Measurements from ENCODE around the gene NKD2.
"Not testable (repeated sequence)": the region's sequence is repeated elsewhere in the genome, so short reads cannot be mapped to it uniquely, and the experiment has no call there.

Gene NKD2

DNA sequence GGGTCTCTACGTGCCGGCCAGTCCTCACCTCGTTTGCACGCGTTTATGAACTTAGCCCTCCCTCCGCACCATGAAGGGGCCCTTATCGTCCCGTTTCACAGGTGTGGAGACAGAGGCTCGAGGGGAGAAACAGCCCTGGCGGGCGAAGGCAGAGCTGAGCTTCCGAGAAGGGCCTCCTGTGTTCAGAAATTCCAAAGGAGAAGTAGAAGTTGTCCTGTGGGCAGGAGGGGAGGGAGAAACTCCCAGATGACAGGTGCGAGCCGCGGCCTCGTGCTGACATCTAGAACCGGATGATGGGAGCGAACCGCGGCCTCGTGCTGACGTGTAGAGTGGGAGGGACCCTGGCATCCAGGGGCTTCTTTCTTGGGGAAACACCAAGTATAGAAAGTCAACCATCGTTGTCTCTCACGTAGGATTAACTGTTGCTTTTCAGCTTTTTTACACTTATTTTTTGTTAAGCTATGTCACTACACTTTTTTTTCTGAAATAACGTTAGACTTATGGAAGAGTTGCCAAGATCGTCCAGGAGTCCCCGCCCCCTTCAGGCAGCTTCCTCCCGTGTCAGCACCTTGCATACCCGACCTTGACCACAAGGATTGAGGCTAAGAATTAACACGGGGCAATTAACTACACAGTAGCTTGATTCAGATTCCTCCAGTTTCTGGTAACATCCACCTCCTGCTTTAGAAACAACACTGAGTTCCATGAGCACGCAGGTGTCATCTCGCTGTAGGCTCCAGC lies 42.8 kb upstream of the NKD2 start:
- H3K9me3 ChIP-seq (ENCODE audit: control insufficient read depth, insufficient read depth, low read depth, low read length): no peaks in the 10 kb centered on the region
- no peaks in the 10 kb centered on the region for H3K36me3 ChIP-seq (ENCODE audit: control insufficient read depth, insufficient read depth, low read length)
- H3K4me1 ChIP-seq (ENCODE audit: control insufficient read depth, insufficient read depth, low read length): no peaks in the 10 kb centered on the region
- peaks cover 5% of the 10 kb centered on the region; the same call in 1 of the 2 replicates for H3K27me3 ChIP-seq (ENCODE audit: control insufficient read depth, insufficient read depth, low read length)
- no peak overlapping the region for H3K9ac ChIP-seq (ENCODE audit: low read length)
- no peak overlapping the region for H3K27ac ChIP-seq (ENCODE audit: low read depth, low read length)
- H3K4me3 ChIP-seq (ENCODE audit: low read depth, low read length): no peak overlapping the region

DNA sequence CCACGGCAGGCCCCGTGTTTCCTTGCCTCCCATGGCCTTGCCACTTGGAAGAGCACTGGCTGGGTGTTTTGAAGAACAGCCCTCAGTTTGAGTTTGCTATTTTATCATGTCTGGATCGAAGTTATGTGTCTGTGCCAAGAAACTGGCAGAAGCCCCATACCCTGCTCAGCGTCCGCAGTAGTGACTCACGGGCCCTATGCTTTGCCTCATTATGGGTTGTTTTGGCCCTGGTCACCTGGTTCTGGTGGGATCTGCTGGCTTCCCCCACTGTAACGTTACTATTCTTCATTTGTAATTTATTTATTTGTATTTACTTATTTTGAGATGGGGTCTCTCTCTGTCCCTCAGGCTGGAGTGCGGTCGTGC lies 42.3 kb upstream of the NKD2 start:
- Histone ChIP-seq H3K36me3 (ENCODE audit: control insufficient read depth, insufficient read depth, low read length) (no peaks in the 10 kb centered on the region), H3K9ac (ENCODE audit: low read length) (no peak overlapping the region), H3K4me1 (ENCODE audit: control insufficient read depth, insufficient read depth, low read length) (no peaks in the 10 kb centered on the region), H3K9me3 (ENCODE audit: control insufficient read depth, insufficient read depth, low read depth, low read length) (no peaks in the 10 kb centered on the region), H3K4me3 (ENCODE audit: low read depth, low read length) (no peak overlapping the region), H3K27ac (ENCODE audit: low read depth, low read length) (no peak overlapping the region), H3K27me3 (ENCODE audit: control insufficient read depth, insufficient read depth, low read length) (peaks cover 5% of the 10 kb centered on the region; the same call in 1 of the 2 replicates)

DNA sequence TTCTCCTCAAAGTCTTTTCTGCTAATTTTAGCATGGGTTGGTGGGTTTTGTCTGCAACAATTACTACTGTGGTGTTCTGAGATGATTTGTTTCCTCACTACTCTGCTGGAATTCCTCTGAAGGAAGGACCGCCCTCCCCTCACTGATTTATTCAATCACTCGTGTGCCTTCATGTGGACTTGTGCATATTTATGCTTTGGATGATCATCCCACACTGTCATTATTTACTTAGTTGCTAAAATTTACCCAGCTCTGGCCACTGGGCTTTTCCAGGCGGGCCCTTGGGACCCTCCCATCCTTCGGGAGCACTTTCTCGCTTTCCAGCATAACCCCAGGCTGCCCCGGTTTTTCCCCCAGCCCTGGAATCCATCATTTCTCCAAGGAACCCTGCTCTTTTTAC lies 41.7 kb upstream of the NKD2 start:
- H3K27me3 ChIP-seq (ENCODE audit: control insufficient read depth, insufficient read depth, low read length): peaks cover 5% of the 10 kb centered on the region; the same call in 1 of the 2 replicates
- no peaks in the 10 kb centered on the region for H3K36me3 ChIP-seq (ENCODE audit: control insufficient read depth, insufficient read depth, low read length)
- no peak overlapping the region for H3K9ac ChIP-seq (ENCODE audit: low read length)
- no peak overlapping the region for H3K4me3 ChIP-seq (ENCODE audit: low read depth, low read length)
- H3K9me3 ChIP-seq (ENCODE audit: control insufficient read depth, insufficient read depth, low read depth, low read length): peaks cover 2% of the 10 kb centered on the region; the same call in 1 of the 2 replicates
- H3K27ac ChIP-seq (ENCODE audit: low read depth, low read length): no peak overlapping the region
- no peaks in the 10 kb centered on the region for H3K4me1 ChIP-seq (ENCODE audit: control insufficient read depth, insufficient read depth, low read length)

DNA sequence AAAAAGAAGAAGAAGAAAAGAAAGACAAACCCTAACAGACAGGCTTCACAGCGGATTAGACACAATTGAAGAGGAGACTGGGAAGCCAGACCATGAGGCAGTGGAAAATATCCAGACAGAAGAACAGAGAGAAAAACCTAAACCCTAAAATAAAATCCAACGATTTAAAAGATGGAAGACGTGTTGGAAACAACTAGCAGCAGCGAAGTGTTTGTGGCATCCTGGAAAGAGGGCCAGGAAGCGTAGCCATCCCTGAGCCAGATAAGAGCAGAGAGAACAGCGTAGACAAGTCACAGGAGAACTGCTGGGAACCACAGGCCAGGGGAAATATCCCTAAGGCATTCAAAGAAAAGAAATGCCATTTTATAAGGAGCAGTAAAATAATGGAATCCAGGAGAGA lies 39.7 kb upstream of the NKD2 start:
- Histone ChIP-seq H3K9me3 (ENCODE audit: control insufficient read depth, insufficient read depth, low read depth, low read length) (peaks cover 2% of the 10 kb centered on the region; the same call in 1 of the 2 replicates), H3K27me3 (ENCODE audit: control insufficient read depth, insufficient read depth, low read length) (peaks cover 5% of the 10 kb centered on the region; the same call in 1 of the 2 replicates), H3K36me3 (ENCODE audit: control insufficient read depth, insufficient read depth, low read length) (no peaks in the 10 kb centered on the region), H3K9ac (ENCODE audit: low read length) (no peak overlapping the region), H3K4me1 (ENCODE audit: control insufficient read depth, insufficient read depth, low read length) (no peaks in the 10 kb centered on the region), H3K4me3 (ENCODE audit: low read depth, low read length) (no peak overlapping the region), H3K27ac (ENCODE audit: low read depth, low read length) (no peak overlapping the region)

DNA sequence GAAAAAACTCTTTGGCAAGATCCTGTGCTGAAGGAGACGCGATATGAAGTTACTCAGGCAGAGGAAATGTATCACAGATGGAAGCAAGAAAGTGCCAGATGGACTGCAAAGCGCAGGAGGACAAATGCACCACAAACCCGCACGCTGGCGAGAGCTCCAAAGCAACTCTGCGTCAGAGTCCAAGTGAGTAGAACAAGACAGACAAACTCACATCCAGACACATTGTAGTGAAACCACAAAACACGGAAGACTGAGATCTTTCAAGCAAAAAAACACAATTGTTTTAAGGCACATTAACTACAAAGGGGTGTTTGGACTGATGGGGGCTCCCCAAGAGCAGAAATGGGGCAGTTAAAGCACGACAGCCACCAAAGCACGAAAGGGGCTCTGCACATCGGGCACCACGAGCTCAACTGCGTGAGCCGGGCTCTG lies 39.2 kb upstream of the NKD2 start:
- Histone ChIP-seq H3K9ac (ENCODE audit: low read length) (no peak overlapping the region), H3K27me3 (ENCODE audit: control insufficient read depth, insufficient read depth, low read length) (peaks cover 5% of the 10 kb centered on the region; the same call in 1 of the 2 replicates), H3K27ac (ENCODE audit: low read depth, low read length) (no peak overlapping the region), H3K4me3 (ENCODE audit: low read depth, low read length) (no peak overlapping the region), H3K9me3 (ENCODE audit: control insufficient read depth, insufficient read depth, low read depth, low read length) (peaks cover 2% of the 10 kb centered on the region; the same call in 1 of the 2 replicates), H3K4me1 (ENCODE audit: control insufficient read depth, insufficient read depth, low read length) (no peaks in the 10 kb centered on the region), H3K36me3 (ENCODE audit: control insufficient read depth, insufficient read depth, low read length) (no peaks in the 10 kb centered on the region)

DNA sequence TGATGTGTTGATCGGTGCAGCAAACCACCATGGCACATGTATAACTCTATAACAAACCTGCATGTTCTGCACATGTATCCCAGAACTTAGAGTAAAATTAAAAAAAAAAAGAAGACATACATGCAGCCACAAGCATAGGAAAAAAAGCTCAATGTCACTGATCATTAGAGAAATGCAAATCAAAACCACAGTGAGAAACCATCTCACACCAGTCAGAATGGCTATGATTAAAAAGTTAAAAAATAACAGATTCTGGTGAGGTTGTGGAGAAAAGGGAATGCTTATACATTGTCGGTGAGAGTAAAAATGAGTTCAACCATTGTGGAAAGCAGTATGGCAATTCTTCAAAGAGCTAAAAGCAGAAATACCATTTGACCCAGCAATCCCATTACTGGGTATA lies 36.0 kb upstream of the NKD2 start:
- not testable (repeated sequence) for H3K9me3 ChIP-seq (ENCODE audit: control insufficient read depth, insufficient read depth, low read depth, low read length); H3K4me1 ChIP-seq (ENCODE audit: control insufficient read depth, insufficient read depth, low read length); H3K36me3 ChIP-seq (ENCODE audit: control insufficient read depth, insufficient read depth, low read length); H3K27me3 ChIP-seq (ENCODE audit: control insufficient read depth, insufficient read depth, low read length); H3K27ac ChIP-seq (ENCODE audit: low read depth, low read length); H3K4me3 ChIP-seq (ENCODE audit: low read depth, low read length); H3K9ac ChIP-seq (ENCODE audit: low read length)

DNA sequence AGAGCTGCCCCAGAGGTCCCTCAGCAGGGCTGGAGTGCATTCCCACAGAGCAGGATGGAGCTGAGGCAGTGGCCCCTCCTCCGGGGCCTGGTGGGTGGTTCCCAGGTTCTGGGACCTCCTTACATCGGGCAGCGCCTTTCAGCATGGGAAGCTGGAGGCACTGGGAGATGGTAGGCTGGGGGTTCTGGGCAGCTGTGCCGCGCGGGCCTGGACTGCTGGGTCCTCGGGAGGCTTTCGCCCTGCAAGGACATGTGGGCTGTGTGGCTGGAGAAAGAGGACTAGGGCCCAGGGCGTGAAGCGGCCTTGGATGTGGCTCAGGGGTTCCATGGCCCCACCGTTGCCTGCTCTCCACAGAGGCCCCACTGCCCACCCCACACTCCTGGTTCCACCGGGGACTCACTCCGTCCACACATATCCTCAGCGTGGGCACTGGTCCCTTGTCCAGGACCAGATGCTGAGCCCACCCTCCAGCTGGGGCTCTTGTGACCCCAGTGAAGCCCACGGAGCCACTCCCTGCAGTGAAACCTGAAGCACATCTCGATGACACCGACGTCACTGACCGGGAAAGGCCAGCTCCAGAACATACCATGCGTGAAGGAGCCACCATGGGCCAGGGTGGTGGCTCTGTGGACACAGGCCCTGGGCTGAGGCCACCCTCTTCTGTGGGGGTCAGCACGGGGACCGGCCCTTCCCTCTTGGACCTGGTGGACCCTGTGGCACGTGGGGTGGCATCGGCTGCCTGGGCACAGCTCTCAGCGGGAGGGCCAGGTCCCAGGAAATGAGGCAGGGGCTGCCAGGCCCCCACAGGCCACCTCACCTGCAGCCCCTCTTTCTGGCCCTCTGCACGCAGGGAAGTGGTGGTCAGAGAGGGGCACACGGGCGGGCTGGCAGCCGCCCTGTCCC lies 31.5 kb upstream of the NKD2 start:
- H3K9ac ChIP-seq (ENCODE audit: low read length): no peak overlapping the region
- no peaks in the 10 kb centered on the region for H3K9me3 ChIP-seq (ENCODE audit: control insufficient read depth, insufficient read depth, low read depth, low read length)
- no peaks in the 10 kb centered on the region for H3K27me3 ChIP-seq (ENCODE audit: control insufficient read depth, insufficient read depth, low read length)
- H3K4me1 ChIP-seq (ENCODE audit: control insufficient read depth, insufficient read depth, low read length): no peaks in the 10 kb centered on the region; the same call in 1 of the 2 replicates
- H3K4me3 ChIP-seq (ENCODE audit: low read depth, low read length): no peak overlapping the region
- no peaks in the 10 kb centered on the region for H3K36me3 ChIP-seq (ENCODE audit: control insufficient read depth, insufficient read depth, low read length)
- H3K27ac ChIP-seq (ENCODE audit: low read depth, low read length): no peak overlapping the region

DNA sequence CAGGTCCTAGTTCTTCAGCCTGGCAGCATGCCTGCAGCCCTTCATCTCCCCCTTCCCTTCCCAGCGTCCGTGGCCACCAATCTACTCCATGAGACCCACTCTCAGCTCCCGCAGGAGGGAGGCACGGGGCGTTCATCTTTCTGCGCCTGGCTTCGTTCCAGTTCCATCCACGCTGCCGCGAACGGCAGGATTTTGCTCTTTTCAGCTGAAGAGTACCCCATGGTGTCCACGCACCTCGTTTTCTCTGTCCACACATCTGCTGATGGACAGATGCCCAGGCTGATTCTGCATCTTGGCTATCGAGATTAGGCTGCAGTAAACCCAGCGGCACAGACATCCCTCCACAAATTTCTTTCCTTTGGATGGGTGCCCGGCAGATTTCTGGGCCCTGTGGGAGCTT lies 30.5 kb upstream of the NKD2 start:
- H3K9me3 ChIP-seq (ENCODE audit: control insufficient read depth, insufficient read depth, low read depth, low read length): no peaks in the 10 kb centered on the region
- no peak overlapping the region for H3K9ac ChIP-seq (ENCODE audit: low read length)
- H3K27ac ChIP-seq (ENCODE audit: low read depth, low read length): no peak overlapping the region
- H3K27me3 ChIP-seq (ENCODE audit: control insufficient read depth, insufficient read depth, low read length): no peaks in the 10 kb centered on the region
- H3K4me3 ChIP-seq (ENCODE audit: low read depth, low read length): no peak overlapping the region
- H3K36me3 ChIP-seq (ENCODE audit: control insufficient read depth, insufficient read depth, low read length): no peaks in the 10 kb centered on the region
- no peaks in the 10 kb centered on the region; the same call in 1 of the 2 replicates for H3K4me1 ChIP-seq (ENCODE audit: control insufficient read depth, insufficient read depth, low read length)

DNA sequence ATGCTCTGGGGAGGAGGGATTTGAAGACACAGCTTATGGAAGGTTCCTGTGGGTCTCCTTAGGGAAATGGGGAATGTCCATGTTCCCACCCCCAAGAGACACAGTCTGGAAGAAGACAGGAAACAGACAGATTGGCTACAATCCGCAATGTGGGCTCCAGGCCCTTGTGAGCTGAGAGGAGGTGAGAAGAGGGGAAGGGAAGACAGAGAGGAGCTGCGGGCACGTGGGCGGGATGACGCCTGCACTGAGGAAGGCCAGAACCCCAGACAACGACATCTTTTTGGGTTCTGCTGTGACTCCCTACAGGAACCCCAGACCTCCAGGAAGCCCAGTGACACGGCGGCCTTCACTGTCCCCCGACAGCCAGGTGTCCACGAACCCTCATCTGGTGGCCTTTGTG lies 29.9 kb upstream of the NKD2 start:
- Histone ChIP-seq H3K9ac (ENCODE audit: low read length) (no peak overlapping the region), H3K4me1 (ENCODE audit: control insufficient read depth, insufficient read depth, low read length) (no peaks in the 10 kb centered on the region; the same call in 1 of the 2 replicates), H3K27me3 (ENCODE audit: control insufficient read depth, insufficient read depth, low read length) (no peaks in the 10 kb centered on the region), H3K27ac (ENCODE audit: low read depth, low read length) (no peak overlapping the region), H3K4me3 (ENCODE audit: low read depth, low read length) (no peak overlapping the region), H3K36me3 (ENCODE audit: control insufficient read depth, insufficient read depth, low read length) (no peaks in the 10 kb centered on the region), H3K9me3 (ENCODE audit: control insufficient read depth, insufficient read depth, low read depth, low read length) (no peaks in the 10 kb centered on the region)

DNA sequence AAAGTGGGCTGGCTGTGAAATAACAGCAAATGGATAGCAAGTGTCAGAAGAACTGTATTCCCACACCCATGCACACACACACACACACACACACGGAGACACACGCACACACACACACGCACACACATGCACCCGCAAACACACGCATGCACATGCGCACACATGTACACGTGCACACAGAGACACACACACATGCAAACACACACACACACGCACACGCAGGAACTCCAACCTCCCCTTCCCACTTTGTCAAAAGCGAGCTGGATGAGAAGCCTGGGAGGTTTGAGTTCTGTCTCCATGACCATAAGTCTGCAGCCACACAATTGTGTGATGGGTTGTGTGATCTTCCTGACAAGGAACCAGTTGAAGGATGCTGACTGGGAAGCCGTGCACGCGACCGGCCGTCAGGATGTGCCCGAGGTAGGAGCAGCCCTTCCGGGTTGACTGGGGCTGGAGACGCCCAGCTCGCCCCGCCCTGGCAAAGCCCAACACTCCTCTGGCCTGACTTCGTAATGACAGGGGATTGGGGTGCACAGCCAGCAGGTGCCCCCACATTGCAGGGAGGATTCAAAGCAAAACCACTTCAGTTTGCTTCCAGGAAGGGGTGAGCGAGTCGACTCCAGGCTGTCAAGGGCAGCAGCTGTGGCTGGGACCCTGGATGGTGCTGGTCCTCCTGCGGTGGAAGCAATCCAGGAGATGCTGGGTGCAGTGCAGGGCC lies 29.3 kb upstream of the NKD2 start:
- Histone ChIP-seq H3K27me3 (ENCODE audit: control insufficient read depth, insufficient read depth, low read length) (no peaks in the 10 kb centered on the region), H3K4me3 (ENCODE audit: low read depth, low read length) (no peak overlapping the region), H3K36me3 (ENCODE audit: control insufficient read depth, insufficient read depth, low read length) (no peaks in the 10 kb centered on the region), H3K27ac (ENCODE audit: low read depth, low read length) (no peak overlapping the region), H3K4me1 (ENCODE audit: control insufficient read depth, insufficient read depth, low read length) (no peaks in the 10 kb centered on the region; the same call in 1 of the 2 replicates), H3K9ac (ENCODE audit: low read length) (no peak overlapping the region), H3K9me3 (ENCODE audit: control insufficient read depth, insufficient read depth, low read depth, low read length) (no peaks in the 10 kb centered on the region)
